Parathyroid adenoma (tissue), 2 donors: ENCODE results near the gene PCMTD2.

Experiments used
- H2AFZ ChIP-seq: fragments of 300-600 bp; sonication (generic); one replicate; pipeline ENCODE4 v1.7.0; 2017; ENCODE audit warnings: antibody characterized with exemption, mild to moderate bottlenecking
- H3K27ac ChIP-seq: fragments of 300-600 bp; sonication (generic); one replicate; pipeline ENCODE4 v1.7.0; 2017
- H3K27me3 ChIP-seq: fragments of 300-600 bp; sonication (generic); one replicate; pipeline ENCODE4 v1.7.0; 2017; ENCODE audit warnings: low read length; ENCODE audit not compliant: control insufficient read depth, insufficient read depth
- H3K36me3 ChIP-seq: fragments of 300-600 bp; sonication (generic); one replicate; pipeline ENCODE4 v1.7.0; 2017; ENCODE audit warnings: low read length; ENCODE audit not compliant: control insufficient read depth, insufficient read depth
- H3K4me1 ChIP-seq: fragments of 300-600 bp; sonication (generic); one replicate; pipeline ENCODE4 v1.7.0; 2017; ENCODE audit warnings: control low read depth
- H3K4me2 ChIP-seq: fragments of 300-600 bp; sonication (generic); one replicate; pipeline ENCODE4 v1.7.0; 2017; ENCODE audit warnings: low read length
- H3K4me3 ChIP-seq: fragments of 300-600 bp; sonication (generic); one replicate; pipeline ENCODE4 v1.7.0; 2017; ENCODE audit warnings: low read depth, low read length
- H3K79me2 ChIP-seq: fragments of 300-600 bp; sonication (generic); one replicate; pipeline ENCODE4 v1.7.0; 2017; ENCODE audit warnings: control low read depth
- H3K9ac ChIP-seq: fragments of 300-600 bp; sonication (generic); one replicate; pipeline ENCODE4 v1.7.0; 2017; ENCODE audit warnings: mild to moderate bottlenecking
- H3K9me3 ChIP-seq: fragments of 300-600 bp; sonication (generic); one replicate; pipeline ENCODE4 v1.7.0; 2017; ENCODE audit warnings: low read length; ENCODE audit not compliant: control insufficient read depth
- CTCF ChIP-seq: fragments of 300-600 bp; sonication (generic); IDR thresholded peaks from one replicate; pipeline ENCODE4 v1.7.0; 2017; ENCODE audit warnings: antibody characterized with exemption, mild to moderate bottlenecking
- donor health status: primary hyperparathyroidism.

PCMTD2 gene

GRCh38 chr20:64255361-64256281, at the start of gene PCMTD2:
Gene PCMTD2, plus strand, starts transcription at chr20:64255748. Its CDS starts 4,218 bp downstream, at chr20:64259966.
- Histone ChIP-seq H3K36me3 (no peaks in the 10 kb centered on the region), H3K9me3 (no peaks in the 10 kb centered on the region), H3K79me2 (peaks cover 25% of the 10 kb centered on the region), H3K9ac (peak within 1 kb of the TSS; percentile 63), H3K4me1 (peaks cover 7% of the 10 kb centered on the region), H3K27ac (peak within 1 kb of the TSS; percentile 84), H3K27me3 (no peaks in the 10 kb centered on the region), H3K4me2 (peak within 1 kb of the TSS; percentile 91), H2AFZ (peak within 1 kb of the TSS; percentile 100), H3K4me3 (peak within 1 kb of the TSS; percentile 79)
- no peak for TF ChIP-seq CTCF

- H3K9ac ChIP-seq = no peak overlapping the region
- H3K27me3 ChIP-seq = no peaks in the 10 kb centered on the region
- H3K36me3 ChIP-seq = no peaks in the 10 kb centered on the region
- H3K9me3 ChIP-seq = no peaks in the 10 kb centered on the region
- no peaks in the 10 kb centered on the region for H3K4me1 ChIP-seq
- H3K4me3 ChIP-seq = no peak overlapping the region
- H3K79me2 ChIP-seq = peaks cover 2% of the 10 kb centered on the region
- H3K27ac ChIP-seq = no peak overlapping the region
- no peak for TF ChIP-seq CTCF
- no peak overlapping the region for H3K4me2 ChIP-seq
- H2AFZ ChIP-seq = no peak overlapping the region
Measured at GRCh38 chr20:64206614-64207013, 48.9 kb upstream of the PCMTD2 start.

GRCh38 chr20:64207641-64208590, 47.6 kb upstream of the PCMTD2 start:
- H2AFZ ChIP-seq = no peak overlapping the region
- H3K4me1 ChIP-seq = peaks cover 2% of the 10 kb centered on the region
- no peaks in the 10 kb centered on the region for H3K27me3 ChIP-seq
- no peaks in the 10 kb centered on the region for H3K9me3 ChIP-seq
- no peak for TF ChIP-seq CTCF
- no peak overlapping the region for H3K4me3 ChIP-seq
- no peak overlapping the region for H3K27ac ChIP-seq
- peaks cover 2% of the 10 kb centered on the region for H3K79me2 ChIP-seq
- H3K36me3 ChIP-seq = no peaks in the 10 kb centered on the region
- no peak overlapping the region for H3K4me2 ChIP-seq
- H3K9ac ChIP-seq = no peak overlapping the region

GRCh38 chr20:64209148-64209547, 46.4 kb upstream of the PCMTD2 start:
- Histone ChIP-seq H3K4me3 (no peak overlapping the region), H3K36me3 (no peaks in the 10 kb centered on the region), H2AFZ (no peak overlapping the region), H3K9ac (no peak overlapping the region), H3K27me3 (no peaks in the 10 kb centered on the region), H3K9me3 (no peaks in the 10 kb centered on the region), H3K79me2 (no peaks in the 10 kb centered on the region), H3K4me1 (peaks cover 2% of the 10 kb centered on the region), H3K27ac (no peak overlapping the region), H3K4me2 (no peak overlapping the region)
- TF ChIP-seq CTCF = no peak
